Activated naive CD4-positive, alpha-beta T cell (primary cell): ENCODE results near the gene BCL2L11.

Source experiments
- DNase-seq, 4 experiments: peaks; one replicate each; lab custom pipeline; 2025; lab: John Stamatoyannopoulos, UW

The BCL2L11 gene

DNA sequence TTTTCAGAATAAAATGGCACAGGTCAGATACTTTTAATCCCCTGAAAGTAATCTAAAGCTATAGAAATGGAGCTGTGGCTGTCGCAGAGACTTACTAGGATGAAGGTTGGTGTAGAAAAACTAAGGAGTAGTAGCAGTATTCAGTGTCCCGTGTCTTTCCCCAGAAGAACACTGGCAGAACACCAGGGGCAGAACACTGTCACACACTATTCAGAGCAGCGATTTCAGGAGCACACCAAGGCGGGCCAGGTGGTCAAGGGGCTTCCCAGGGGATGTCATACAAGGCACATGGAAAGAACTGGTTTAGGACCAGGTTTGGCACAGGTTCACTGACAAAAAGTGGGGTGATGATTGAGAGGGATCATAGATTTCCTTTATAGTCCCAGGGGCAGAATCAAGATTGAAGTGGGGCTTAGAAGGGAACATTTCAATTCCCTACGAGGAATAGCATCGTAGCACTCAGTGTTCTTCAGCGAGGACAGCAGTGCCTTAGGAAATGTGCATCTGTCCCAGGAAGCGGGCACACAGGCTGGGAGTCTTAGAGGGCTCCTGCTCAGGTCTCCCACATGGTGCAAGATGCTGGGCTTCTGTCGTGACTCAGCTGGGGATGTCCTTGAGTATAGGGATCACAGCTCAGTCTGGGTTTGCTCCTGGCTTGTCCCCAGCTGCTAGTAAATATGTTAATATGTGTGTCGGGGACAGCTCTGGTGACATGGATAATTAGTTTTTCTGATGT, 22.6 kb downstream of the BCL2L11 start:
- DNase-seq: no peak

DNA sequence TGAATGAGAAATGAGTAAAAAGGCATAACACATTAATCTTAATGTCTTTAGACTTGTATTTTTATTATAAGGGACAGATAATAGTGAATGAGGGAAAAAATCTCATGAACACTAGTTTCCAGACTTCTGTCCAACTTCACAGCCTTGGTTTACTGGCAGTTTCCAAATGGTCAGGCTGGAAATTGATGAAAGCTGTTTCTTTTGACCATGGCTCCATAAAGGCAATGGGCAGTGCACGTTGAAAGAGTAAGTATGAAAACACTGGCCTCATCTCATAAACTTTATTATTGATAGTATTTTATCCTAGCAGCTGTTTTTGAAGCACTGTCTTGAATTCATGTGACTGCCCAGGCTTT, 23.1 kb downstream of the BCL2L11 start:
- DNase-seq: no peak

DNA sequence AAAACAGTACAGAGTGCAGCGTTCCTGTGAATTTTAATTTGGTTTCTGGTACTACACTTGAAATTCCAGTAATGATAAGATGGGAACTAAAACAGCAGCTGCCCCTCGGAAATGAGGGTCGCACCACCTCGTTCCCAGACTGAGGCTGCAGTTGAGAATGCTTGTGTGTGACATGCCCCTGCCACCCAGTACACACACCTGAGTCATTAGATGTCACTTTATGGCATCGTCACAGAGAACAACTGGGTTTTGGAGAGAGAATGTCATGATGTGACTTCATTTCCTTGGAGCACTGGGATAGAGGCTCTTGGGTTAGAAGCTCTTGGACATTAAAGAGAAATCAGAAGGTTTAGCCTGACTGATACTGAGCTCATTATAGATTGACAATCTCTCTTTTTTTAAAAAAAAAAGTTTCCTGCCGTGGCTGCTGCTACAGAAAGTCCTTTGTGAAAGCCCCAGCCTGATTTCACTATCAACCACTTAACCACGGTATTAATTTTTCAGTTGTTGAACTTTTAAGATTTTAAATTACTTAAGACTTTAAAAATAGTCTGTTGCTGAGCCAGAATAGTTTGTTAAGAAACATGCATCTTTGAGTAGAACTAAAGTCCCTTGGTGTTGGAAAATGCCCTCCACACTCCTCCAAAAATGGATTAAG, 24.5 kb downstream of the BCL2L11 start:
- DNase-seq: no peak

DNA sequence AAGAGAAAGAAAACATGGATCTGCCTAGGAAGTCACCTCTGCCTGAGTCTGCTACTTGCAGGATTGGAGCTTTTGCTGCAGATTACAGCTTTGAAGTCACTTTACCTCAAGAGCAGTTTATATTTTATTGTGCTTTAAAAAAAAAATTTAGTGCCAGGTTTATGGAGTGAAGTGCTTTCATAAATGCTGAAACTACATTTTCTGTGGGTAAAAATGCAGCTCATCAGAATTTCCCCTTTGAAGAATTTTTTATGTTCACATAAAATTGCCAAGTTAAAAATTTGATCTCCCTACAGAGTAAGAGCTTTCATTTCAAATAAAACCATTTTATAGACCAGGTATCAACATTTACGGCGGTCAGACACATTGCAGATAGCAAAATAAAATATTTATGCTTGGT, 25.2 kb downstream of the BCL2L11 start:
- DNase-seq: no peak

DNA sequence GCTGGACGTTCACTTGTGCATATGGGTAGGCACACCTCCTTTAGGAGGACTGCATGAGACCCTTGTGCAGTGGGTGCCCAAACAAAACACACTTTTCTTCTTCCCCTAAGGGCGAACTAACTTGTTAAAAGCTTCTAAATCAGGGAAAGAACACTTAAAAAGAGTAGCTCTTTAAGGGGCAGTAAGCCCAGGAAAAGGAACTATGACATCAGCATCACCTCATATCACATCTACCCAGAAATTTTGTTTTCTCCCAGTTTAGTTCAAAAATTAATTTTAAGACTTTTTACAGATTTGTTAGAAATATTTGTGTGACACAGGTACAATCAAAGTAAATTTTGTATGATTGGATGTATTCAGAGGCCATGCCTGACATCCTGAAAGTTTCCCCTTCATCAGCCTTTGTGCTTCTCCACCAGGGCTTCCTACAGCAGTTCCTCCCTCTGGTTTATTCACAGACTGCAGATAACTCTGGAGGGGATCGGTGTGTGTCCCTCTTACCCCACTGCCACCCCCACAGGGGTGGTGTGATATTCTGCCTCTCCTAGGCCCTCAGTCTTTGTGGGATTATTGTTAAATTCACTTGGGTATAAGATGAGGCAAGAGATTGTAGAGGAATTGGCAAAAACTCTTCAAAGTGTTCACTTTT, 27.6 kb downstream of the BCL2L11 start:
- no peak for DNase-seq

DNA sequence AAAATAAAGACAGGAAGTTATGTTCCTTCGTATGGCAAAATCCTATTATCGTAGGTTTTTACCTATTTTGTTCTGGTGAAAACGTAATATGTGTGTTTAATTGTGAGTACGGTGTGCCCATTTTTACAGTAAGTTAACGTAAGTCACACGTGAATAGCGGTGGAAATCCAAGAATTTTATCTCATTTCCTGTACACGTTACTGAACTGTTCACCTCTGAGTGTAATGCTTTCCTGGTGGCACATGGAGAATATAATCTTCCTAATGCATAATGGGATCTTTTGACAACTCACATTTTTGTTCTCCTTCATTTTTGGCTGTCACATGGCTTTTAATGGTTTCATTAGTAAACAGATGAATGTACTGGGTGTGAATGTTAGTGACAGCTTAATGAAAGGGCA, 28.2 kb downstream of the BCL2L11 start:
- DNase-seq: no peak

DNA sequence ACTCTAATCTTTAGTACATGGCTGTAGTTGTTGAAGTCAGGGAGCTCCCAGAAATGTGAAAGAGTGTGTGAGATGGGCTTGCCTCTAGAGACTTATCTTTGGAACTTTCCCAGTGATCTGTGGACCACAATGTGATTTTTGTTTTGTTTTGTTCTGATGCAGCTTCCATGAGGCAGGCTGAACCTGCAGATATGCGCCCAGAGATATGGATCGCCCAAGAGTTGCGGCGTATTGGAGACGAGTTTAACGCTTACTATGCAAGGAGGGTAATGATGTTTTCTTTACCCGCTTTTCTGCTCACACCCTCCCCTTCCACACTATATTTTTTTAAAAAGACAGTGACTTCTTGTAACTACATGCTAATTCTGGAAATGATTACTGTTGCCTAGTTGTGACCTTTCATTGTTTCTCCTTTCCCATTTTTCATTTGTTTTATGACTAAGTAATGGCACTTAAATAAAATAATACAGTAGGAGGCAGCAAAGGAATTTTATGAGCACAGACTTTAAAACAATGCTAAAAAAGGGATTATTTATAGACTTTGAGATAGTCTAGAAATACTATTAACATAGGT, 29.3 kb downstream of the BCL2L11 start:
- no peak for DNase-seq

DNA sequence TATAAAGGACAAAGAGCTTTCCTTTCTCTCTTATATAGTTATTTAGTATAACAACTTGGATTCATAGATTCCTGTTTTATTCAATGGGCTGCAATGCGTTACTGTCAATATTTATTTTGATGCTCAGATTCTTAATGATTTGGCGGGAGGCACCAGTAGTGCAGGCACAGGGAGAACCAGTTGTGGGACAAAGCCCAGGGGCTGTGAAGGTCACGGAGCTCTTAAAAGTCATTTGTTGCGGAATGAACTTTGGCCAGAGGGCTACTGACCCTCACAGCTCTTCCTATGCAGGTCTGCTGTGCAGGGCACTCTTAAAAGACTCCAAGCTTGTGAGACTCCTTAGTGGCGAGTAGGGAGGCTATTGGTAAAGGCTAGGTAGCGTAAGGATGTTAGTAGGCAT, 34.0 kb downstream of the BCL2L11 start:
- DNase-seq: no peak

DNA sequence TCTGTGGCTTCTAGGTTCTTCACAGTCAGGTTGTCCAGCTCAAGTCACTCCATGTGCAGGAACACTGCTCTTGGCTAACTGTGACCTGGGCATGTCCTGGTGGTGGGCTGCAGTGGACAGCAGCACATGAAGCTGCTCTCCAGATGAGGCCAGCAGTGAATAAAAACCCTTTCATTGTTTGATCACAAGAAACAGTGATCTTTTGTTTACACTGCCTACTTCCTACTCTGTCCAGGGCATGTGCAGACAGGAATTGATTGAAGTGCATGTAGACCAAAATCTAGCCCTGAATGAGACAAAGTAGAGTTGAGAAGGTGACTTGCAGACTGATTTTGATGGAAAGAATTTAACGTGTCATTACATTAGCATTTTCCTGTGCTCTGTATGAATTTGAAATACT, 34.9 kb downstream of the BCL2L11 start:
- DNase-seq: no peak

DNA sequence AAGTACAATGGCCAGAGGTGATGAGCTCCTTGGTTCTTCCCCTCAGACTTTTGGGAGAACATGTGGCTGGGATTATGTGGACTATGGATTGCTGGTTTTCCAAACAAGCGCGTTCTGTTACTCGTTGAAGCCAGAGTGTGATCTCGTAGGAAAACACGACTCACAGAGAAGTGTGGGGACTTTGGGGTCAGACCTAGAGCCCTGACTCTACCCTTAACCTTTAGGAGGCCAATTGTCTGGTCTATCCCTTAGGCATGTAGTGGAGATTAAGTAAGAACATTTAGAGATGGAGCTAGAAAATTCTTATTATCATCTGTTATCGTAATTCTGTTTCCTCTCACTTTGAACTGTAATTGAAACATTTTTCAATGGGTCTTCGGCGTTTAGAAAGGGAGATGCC, 35.8 kb downstream of the BCL2L11 start:
- DNase-seq: no peak

DNA sequence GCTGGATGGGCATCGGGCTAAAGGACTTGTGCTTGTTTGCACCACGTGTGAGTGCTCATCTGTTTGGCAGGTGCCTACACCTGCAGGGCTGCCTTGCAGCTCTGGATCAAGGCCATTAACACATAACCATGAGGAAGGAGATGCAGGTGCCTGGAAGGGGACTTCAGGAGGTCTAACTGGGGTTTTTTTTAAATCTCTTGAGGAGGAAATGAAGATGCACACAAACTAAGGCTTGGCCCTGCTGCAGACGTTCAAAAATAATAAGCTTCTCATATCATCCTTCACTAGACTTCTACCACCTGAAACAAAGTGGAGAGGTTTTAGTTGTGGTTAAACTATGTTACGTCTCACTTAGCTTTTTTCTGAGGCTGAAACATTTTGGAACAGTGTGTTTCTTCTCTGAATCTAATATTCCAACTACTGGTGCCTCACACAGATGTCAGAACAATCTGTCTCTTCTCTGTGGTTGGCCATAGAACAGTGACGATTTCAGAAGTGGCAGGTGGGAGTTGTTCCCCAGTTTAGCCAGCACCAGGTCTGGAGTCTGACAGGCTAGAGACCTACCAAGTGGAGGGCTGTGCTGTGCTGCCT, 36.5 kb downstream of the BCL2L11 start:
- no peak for DNase-seq

DNA sequence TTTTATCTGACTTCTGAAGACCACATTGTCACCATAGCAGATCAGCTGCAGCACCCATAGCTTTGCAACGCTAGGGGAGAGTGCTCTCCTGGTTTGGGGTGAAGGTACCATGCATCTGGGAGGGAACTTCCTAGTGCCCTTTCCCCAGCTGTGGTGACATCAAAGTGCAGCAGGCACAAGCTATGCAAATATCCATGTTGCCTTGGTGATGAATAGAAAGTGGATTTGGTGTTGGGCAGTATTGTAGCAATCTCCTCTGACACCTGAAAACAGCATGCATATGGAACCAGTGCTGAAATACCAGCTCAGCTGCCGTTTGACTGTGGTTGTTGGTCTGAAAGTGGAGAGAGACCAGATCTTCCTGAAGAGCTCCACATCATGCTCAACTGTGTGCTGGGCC, 37.1 kb downstream of the BCL2L11 start:
- no peak for DNase-seq

DNA sequence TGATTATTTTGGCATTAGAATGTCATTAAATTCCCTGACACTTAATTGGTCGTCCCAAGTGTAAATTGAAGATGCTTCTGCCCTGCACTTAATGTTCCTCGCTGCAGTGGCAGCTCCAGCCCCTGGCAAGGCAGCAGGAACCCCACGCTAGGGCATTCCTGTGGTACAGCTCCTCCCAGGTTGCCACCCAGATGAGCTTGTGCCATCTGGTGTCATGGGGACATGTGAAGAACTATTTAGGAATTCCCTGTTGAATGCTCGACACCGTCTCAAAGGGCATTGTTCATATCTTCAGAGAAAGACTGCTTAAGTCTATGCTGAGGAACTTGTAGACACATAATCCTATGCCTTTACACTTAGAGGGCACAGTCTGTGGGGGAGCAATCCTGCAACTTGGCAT, 38.9 kb downstream of the BCL2L11 start:
- DNase-seq: no peak

DNA sequence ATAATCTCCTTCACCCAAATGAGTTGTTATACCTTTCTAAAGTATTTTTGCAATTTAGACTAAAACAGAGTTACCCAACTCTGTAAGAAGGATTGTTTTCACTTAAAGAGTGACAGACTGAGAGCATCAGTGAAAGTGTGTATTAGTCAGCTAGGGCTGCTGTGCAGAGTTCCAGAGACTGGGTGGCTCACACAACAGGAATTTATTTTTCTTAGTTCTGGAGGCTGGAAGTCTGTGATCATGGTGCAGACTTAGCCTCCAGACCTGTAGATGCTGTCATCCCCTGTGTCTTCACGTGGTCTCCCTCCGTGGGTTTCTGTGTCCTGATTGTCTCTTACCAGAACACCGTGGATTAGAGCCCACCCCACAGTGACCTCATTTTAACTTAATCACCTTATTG, 40.0 kb downstream of the BCL2L11 start:
- no peak for DNase-seq

DNA sequence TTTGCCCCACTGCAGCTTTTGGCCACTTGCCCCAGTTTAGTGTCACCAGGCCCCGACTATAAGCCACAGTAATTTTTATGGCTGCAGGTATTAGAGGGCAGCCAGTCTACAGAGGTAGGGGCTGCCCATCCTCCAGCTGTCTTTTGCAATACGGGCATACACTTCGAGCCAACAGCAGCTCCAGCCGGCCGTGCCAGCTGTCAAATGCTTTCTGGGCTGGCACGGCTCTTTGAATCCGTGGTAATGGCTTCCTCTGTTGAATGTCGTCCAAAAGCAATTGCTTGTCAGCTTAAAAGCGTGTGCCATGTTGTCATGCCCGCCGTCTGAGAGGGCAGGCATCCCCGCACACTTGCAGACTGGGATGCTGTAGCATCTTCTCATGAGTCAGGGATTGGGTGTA, 41.3 kb downstream of the BCL2L11 start:
- no peak for DNase-seq

DNA sequence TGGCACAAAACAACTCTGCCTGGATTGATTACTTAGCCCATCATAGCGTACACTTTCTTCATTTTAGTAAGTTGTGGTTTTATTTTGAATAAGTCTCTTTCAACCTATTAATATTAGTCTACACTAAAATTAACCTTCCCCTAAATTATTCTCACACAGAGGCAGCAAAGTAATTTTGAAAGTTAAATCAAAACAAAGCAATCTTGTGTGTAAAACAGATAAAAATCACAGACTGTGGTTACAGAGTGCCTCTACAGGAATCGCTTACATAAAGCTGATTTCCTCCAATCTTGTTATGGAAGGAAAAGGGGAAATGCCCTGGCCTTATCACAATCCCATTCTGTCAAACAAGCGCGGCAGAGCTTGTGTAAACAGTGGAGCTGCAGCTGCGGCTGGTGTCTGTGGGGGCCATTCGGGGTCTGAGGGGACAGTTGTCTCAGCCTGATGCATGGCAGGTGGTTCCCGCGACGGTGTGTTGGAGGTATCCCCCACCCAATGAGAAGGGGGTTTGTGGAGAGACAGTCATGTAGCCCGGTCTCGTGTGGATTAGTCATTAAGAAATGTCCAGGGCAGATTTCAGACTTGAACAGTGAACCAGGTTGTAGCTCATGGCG, 42.1 kb downstream of the BCL2L11 start:
- DNase-seq: no peak

DNA sequence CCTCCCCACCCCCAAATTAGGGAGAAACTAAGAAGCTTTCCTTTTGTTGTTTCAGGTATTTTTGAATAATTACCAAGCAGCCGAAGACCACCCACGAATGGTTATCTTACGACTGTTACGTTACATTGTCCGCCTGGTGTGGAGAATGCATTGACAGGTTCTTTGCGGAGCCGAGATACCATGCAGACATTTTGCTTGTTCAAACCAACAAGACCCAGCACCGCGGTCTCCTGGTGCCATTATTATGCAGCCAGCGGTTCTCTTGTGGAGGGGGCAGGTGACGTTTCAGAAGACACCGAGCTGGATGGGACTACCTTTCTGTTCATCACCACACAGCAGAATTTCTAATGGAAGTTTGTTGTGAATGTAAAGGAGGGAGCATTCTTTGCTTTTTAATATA, 43.4 kb downstream of the BCL2L11 start:
- DNase-seq: no peak

DNA sequence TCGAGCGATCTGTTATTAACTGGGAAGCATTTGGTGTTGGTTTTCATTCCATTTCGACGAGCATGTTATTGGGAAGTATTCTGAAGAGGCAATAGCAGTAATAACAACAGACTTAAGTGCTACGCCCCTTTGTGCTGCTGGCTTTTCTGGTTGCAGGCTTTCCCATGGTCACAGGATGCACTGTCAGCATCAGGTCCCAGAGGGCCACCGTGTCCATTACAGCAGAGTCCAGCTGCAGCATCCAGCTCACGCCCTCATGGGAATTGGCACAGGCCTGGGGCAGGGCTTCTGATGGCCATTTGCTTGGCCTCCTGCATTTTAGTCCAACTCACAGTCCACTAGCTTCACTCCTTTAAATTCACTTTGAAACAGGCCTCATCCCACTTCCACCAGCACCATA, 44.4 kb downstream of the BCL2L11 start:
- no peak for DNase-seq

DNA sequence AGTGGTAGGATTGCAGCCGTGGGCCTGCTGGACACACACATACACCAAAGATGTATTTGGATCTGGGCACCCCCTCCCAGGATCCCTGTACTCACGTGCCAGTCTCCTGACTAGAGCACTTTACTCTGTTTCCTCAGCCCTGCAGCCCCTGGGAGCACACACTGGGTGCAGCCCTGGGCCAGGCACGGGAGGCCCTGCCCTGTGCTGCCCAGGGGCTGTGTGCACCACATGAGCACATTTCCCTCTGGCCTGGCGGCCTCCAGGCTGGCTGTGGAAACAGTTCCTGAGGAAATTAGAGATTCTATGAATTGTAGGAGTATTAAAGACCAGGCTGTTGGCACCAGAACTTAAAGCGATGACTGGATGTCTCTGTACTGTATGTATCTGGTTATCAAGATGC, 45.4 kb downstream of the BCL2L11 start:
- no peak for DNase-seq

DNA sequence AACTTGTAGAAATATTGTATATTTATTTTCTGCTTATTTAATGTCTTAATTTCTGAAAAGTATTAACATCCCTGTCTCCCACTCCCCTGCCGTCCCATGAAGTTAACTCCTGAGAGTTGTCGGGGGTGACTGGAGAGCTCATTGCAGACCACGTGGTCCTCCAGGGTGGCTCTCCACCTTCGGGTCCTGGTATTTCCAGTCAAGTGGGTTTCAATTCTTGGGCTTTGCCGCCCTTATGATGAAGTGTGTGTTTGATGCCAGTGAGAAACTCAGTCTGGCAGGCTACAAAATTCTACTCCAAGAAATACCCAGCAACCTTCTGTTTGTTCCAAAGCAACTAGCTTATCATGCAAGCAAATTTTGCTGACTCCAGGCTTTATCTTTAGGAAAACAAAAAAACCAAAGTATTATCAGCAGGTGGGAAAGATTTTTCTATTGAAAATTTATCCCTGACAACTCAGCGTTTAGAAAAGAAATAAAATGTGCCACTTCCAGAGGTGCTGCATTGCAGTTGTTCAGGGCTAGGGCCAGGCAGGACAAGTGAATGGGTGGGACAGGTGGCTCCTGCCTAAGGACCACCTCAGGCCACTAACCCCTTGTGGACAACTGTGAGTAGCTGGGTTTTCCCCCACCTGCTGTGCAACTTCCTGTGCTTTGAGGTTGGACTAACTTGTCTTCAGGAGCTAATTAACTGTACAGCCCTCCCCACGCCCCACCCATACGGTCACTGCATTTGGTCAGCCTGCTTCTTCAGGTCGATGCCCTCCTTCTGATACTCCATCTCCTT, 46.6 kb downstream of the BCL2L11 start:
- DNase-seq: no peak

DNA sequence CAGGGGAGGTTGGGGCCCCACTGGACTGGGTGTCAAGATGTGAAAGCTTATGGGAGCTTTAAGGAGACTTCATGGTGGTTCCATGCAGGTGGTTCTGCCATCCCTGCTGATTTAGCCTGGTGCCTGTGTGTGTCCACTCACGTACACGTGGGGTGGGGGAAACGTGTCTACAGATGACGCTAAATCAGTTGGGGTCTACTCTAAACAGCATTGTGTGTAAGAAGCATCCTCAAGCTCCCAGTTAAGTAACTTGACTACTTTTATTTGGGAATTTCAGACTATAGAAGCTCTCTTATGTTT, 47.1 kb downstream of the BCL2L11 start:
- DNase-seq: no peak
